Activated CD4-positive, CD25-positive, alpha-beta regulatory T cell treated with anti-CD3 and anti-CD28 coated beads, Interleukin-2, amount 50 U/mL, for 24 hours (primary cell): ENCODE measurements around the gene DNPEP.
"Not testable (repeated sequence)": the region's sequence is repeated elsewhere in the genome, so short reads cannot be mapped to it uniquely, and the experiment has no call there.

Experiments
- ATAC-seq, 2 donors: fragments of 150-1000 bp; cut with Tn5 transposase; one replicate each; pipeline ENCODE4 v1.10.0; 2021; ENCODE audit warnings: mild to moderate bottlenecking in 1 of 2, moderate library complexity in 1 of 2

DNPEP gene

GRCh38 chr2:219399716-219400478 is 12.2 kb upstream of the DNPEP start:
- ATAC-seq, result no peak

- no peak for ATAC-seq
These were observed 11.1 kb upstream of the DNPEP start for GRCh38 chr2:219398721-219399363.

GRCh38 chr2:219396863-219397457 is 9.2 kb upstream of the DNPEP start:
- ATAC-seq, result no peak

- ATAC-seq, result no peak
These were observed 7.9 kb upstream of the DNPEP start for GRCh38 chr2:219395609-219396008.

- ATAC-seq, result not testable (repeated sequence)
These were observed 7.3 kb upstream of the DNPEP start for GRCh38 chr2:219395056-219395455.

GRCh38 chr2:219392754-219393153 is 5.0 kb upstream of the DNPEP start:
- no peak for ATAC-seq

- ATAC-seq, result no peak
These were observed 1.1 kb upstream of the DNPEP start for GRCh38 chr2:219388907-219389156.

- peak; percentile 75 for ATAC-seq
These were observed 602 bp upstream of the DNPEP start for GRCh38 chr2:219388121-219388906.

- no peak for ATAC-seq
These were observed 1.0 kb downstream of the DNPEP start for GRCh38 chr2:219386532-219387280.

- no peak for ATAC-seq
These were observed 1.7 kb downstream of the DNPEP start for GRCh38 chr2:219385958-219386520.

- no peak for ATAC-seq
These were observed 2.9 kb downstream of the DNPEP start for GRCh38 chr2:219384859-219385258.

- no peak for ATAC-seq
These were observed 3.5 kb downstream of the DNPEP start for GRCh38 chr2:219384083-219384713.

GRCh38 chr2:219381448-219381847 is 6.3 kb downstream of the DNPEP start:
- ATAC-seq, result no peak

- no peak for ATAC-seq
These were observed 6.8 kb downstream of the DNPEP start for GRCh38 chr2:219380926-219381325.

- no peak for ATAC-seq
These were observed 9.4 kb downstream of the DNPEP start for GRCh38 chr2:219378163-219378851.

- no peak for ATAC-seq
These were observed 18.3 kb downstream of the DNPEP start for GRCh38 chr2:219369447-219369861.

- no peak for ATAC-seq
These were observed 19.0 kb downstream of the DNPEP start for GRCh38 chr2:219368690-219369191.

- peak; percentile 48 to 53 for ATAC-seq
These were observed 25.1 kb downstream of the DNPEP start for GRCh38 chr2:219362524-219363164.

- no peak for ATAC-seq
These were observed 25.6 kb downstream of the DNPEP start for GRCh38 chr2:219362072-219362471.
